Heart left ventricle (tissue), 13 donors: ENCODE data around the gene KLHL2.

Experiments
- POLR2A ChIP-seq, 2 donors: fragments of 450-650 bp; IDR thresholded peaks; one replicate each; pipeline ENCODE4 v1.6.1; 2017; ENCODE audit warnings: antibody characterized with exemption in 2 of 2, mild to moderate bottlenecking in 2 of 2, moderate library complexity in 2 of 2
- TF ChIP-seq, protein P1 (sequence below), 12 donors: fragments of 200-600 bp; sonication (generic) in 4 of 12; IDR thresholded peaks; one replicate each; pipeline versions ENCODE4 v1.5.0 to v1.8.0; 2018 to 2022; ENCODE audit warnings: antibody characterized with exemption in 12 of 12, mild to moderate bottlenecking in 5 of 12
- donor health status: ischemic (EF 13 %, LVEDD 7.1; RV severe dilation, severe dysfunction).
- donor health status: DM: no; HTN: yes; CAD: no.
- donor health status: DM: no; HTN: no; CAD: no.
- donor health status: ischemic (EF 25% LVEDD 6.9; RV normal size, moderate dysfunction).
- donor health status: ischemic (EF 25% LVEDD 5.7; RV mildly dilated, moderate dysfunction).
- donor health status: ischemic (EF 35%, LVEDD 5.7; RV mildly dilated, moderate dysfunction).
- donor health status: nonischemic (EF 11% LVEDD 7.7; RV severe dilation, severe dysfunction).
- donor health status: DM: yes; HTN: yes; CAD: no.
- donor health status: PGD.
- donor health status: ischemic (EF 29% LVEDD 5.4; RV normal size, mild dysfunction).
- donor health status: nonischemic (EF 23%, LVEDD 6.1; RV moderate dilation, normal function).

DNA sequence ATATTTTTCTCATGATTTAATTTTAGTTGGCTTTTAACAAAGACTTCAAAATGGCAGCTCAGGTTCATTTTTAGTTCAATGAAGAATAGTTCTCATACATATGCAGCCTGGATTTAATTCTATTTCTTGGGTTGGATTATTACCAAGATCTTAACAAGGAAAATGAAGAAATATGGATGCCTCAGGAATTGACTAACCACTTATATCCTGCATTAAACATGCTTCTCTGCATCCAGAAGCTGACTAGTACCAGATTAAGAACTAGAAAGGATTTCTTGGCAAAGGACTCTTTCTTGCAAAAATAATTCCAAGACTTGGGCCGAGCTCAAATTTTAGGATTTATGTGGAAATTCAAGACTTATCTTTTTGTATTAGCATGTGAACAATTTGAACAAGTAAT, 5.6 kb upstream of the KLHL2 start:
- TF ChIP-seq, protein P1, sequence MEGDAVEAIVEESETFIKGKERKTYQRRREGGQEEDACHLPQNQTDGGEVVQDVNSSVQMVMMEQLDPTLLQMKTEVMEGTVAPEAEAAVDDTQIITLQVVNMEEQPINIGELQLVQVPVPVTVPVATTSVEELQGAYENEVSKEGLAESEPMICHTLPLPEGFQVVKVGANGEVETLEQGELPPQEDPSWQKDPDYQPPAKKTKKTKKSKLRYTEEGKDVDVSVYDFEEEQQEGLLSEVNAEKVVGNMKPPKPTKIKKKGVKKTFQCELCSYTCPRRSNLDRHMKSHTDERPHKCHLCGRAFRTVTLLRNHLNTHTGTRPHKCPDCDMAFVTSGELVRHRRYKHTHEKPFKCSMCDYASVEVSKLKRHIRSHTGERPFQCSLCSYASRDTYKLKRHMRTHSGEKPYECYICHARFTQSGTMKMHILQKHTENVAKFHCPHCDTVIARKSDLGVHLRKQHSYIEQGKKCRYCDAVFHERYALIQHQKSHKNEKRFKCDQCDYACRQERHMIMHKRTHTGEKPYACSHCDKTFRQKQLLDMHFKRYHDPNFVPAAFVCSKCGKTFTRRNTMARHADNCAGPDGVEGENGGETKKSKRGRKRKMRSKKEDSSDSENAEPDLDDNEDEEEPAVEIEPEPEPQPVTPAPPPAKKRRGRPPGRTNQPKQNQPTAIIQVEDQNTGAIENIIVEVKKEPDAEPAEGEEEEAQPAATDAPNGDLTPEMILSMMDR (IDR thresholded peaks at IDR 0.05), result no peak
- TF ChIP-seq POLR2A (IDR thresholded peaks at IDR 0.05), result no peak
